ENCODE data around the gene IZUMO1. TPM values are rescaled to one million over a fixed set of nuclear protein-coding genes. Genes with fewer than 3 reads are reported as not detected.
"Not testable (repeated sequence)": the region's sequence is repeated elsewhere in the genome, so short reads cannot be mapped to it uniquely, and the experiment has no call there.

IZUMO1 gene
- total RNA-seq, 4 donors from 2014 or later, result not detected

GRCh38 chr19:48794291-48794690 lies 47.6 kb upstream of the IZUMO1 start:
- H3K9me3 ChIP-seq, result no peaks in the 10 kb centered on the region
- TF ChIP-seq POLR2A (IDR thresholded peaks at IDR 0.05) (no peak), POLR2AphosphoS5 (IDR thresholded peaks at IDR 0.05) (no peak), CTCF (IDR thresholded peaks at IDR 0.05) (no peak)
- H3K4me1 ChIP-seq, result peaks cover 0 to 15% (median 10%) of the 10 kb centered on the region in 4 donors
- H3K27me3 ChIP-seq, result no peaks in the 10 kb centered on the region
- no peak overlapping the region for H3K4me3 ChIP-seq
- peak overlapping the region in 3 of 4 donors; percentile 72 to 88 (median 78) for H3K27ac ChIP-seq
- intact Hi-C loops (cut with DNase I; ENCODE audit: low total_unique reads), result loop anchor here (2.0 to 10.0 kb wide), 2 partner anchors 43 to 181 kb away; partner anchors contain the start of gene HSD17B14
- WGBS, 2 donors (ENCODE audit: low coverage in 1 of 2), result 76 to 82% methylated on average over 5 to 6 of the region's 6 CpGs
- no peaks in the 10 kb centered on the region for H3K36me3 ChIP-seq
- in situ Hi-C loops (cut with MboI; ENCODE audit: low pct_ligation_motif_present in 1 of 4, low pct_unique_long_range_greater_than_20kb in 1 of 4, low sequenced_read_pairs in 3 of 4), result loop anchor here in 3 of 4 donors (5.0 kb wide), 3 partner anchors 43 to 178 kb away; partner anchors contain the start of gene HSD17B14 (in 2 of the 3)
- no peak for DNase-seq

- in situ Hi-C loops (cut with MboI; ENCODE audit: low pct_ligation_motif_present in 1 of 4, low pct_unique_long_range_greater_than_20kb in 1 of 4, low sequenced_read_pairs in 3 of 4), result loop anchor here in 3 of 4 donors (5.0 kb wide), 3 partner anchors 44 to 179 kb away; partner anchors contain the start of gene HSD17B14 (in 2 of the 3)
- intact Hi-C loops (cut with DNase I; ENCODE audit: low total_unique reads), result loop anchor here (10.0 kb wide), 1 partner anchor 182 kb away; no protein-coding TSS in a partner anchor
Measured at GRCh38 chr19:48793271-48793670, 46.6 kb upstream of the IZUMO1 start.

GRCh38 chr19:48787331-48787730 lies 40.6 kb upstream of the IZUMO1 start:
- peaks cover 0 to 10% (median 0%) of the 10 kb centered on the region in 4 donors for H3K4me1 ChIP-seq
- 33 to 58% methylated on average over 1 to 9 of the region's 9 CpGs for WGBS, 2 donors (ENCODE audit: low coverage in 1 of 2)
- DNase-seq; intact Hi-C loops (cut with DNase I; ENCODE audit: low total_unique reads); H3K27ac ChIP-seq; H3K9me3 ChIP-seq; H3K4me3 ChIP-seq; H3K36me3 ChIP-seq; in situ Hi-C loops (cut with MboI; ENCODE audit: low pct_ligation_motif_present in 1 of 4, low pct_unique_long_range_greater_than_20kb in 1 of 4, low sequenced_read_pairs in 3 of 4): not testable (repeated sequence)
- H3K27me3 ChIP-seq, result peaks cover 23% of the 10 kb centered on the region

More at GRCh38 chr19:48793271-48793670, 46.6 kb upstream of the IZUMO1 start:
- Histone ChIP-seq H3K36me3 (no peaks in the 10 kb centered on the region), H3K4me3 (no peak overlapping the region), H3K27ac (no peak overlapping the region), H3K9me3 (no peaks in the 10 kb centered on the region), H3K27me3 (no peaks in the 10 kb centered on the region), H3K4me1 (peaks cover 0 to 15% (median 10%) of the 10 kb centered on the region in 4 donors)
- 84 to 100% methylated on average over 1 to 8 of the region's 8 CpGs for whole genome bisulfite sequencing, 2 donors (ENCODE audit: low coverage in 1 of 2)
- no peak for TF ChIP-seq POLR2AphosphoS5 (IDR thresholded peaks at IDR 0.05)
- TF ChIP-seq POLR2A (IDR thresholded peaks at IDR 0.05), result no peak
- TF ChIP-seq CTCF (IDR thresholded peaks at IDR 0.05), result no peak
- TF ChIP-seq EP300 (IDR thresholded peaks at IDR 0.05; ENCODE audit: low read depth), result no peak
- no peak for DNase-seq

- H3K27ac ChIP-seq; DNase-seq; intact Hi-C loops (cut with DNase I; ENCODE audit: low total_unique reads); in situ Hi-C loops (cut with MboI; ENCODE audit: low pct_ligation_motif_present in 1 of 4, low pct_unique_long_range_greater_than_20kb in 1 of 4, low sequenced_read_pairs in 3 of 4); H3K36me3 ChIP-seq; H3K4me3 ChIP-seq; H3K9me3 ChIP-seq: not testable (repeated sequence)
- WGBS, 2 donors (ENCODE audit: low coverage in 1 of 2), result 87 to 100% methylated on average over 1 to 7 of the region's 7 CpGs
- H3K27me3 ChIP-seq, result peaks cover 28% of the 10 kb centered on the region
- H3K4me1 ChIP-seq, result peaks cover 0 to 14% (median 0%) of the 10 kb centered on the region in 4 donors
Measured at GRCh38 chr19:48786422-48786821, 39.7 kb upstream of the IZUMO1 start.

GRCh38 chr19:48784527-48784926 lies 37.8 kb upstream of the IZUMO1 start:
- intact Hi-C loops (cut with DNase I; ENCODE audit: low total_unique reads), result no loop called here

More at GRCh38 chr19:48784527-48784926, 37.8 kb upstream of the IZUMO1 start:
- Histone ChIP-seq H3K27me3 (peaks cover 28% of the 10 kb centered on the region), H3K36me3 (no peaks in the 10 kb centered on the region), H3K4me1 (peaks cover 0 to 22% (median 5%) of the 10 kb centered on the region in 4 donors), H3K4me3 (no peak overlapping the region), H3K9me3 (no peaks in the 10 kb centered on the region), H3K27ac (no peak overlapping the region)
- DNase-seq, result no peak
- in situ Hi-C loops (cut with MboI; ENCODE audit: low pct_ligation_motif_present in 1 of 4, low pct_unique_long_range_greater_than_20kb in 1 of 4, low sequenced_read_pairs in 3 of 4), result no loop called here
- no peak for TF ChIP-seq CTCF (IDR thresholded peaks at IDR 0.05)
- 15 to 36% methylated on average over 2 to 5 of the region's 5 CpGs for WGBS, 2 donors (ENCODE audit: low coverage in 1 of 2)
